B cell (primary cell): ENCODE measurements around the gene IKZF3. TPM values are rescaled to one million over a fixed set of nuclear protein-coding genes. Genes with fewer than 3 reads are reported as not detected.

Experiments used
- ATAC-seq: fragments of 200-7000 bp; cut with Tn5 transposase; one replicate; pipeline ENCODE4 v1.10.0; 2021; ENCODE audit warnings: low read depth, mild to moderate bottlenecking, moderate number of reproducible peaks, moderate library complexity
- CTCF ChIA-PET: fragments of 350-600 bp; sonication (Branson Sonifier 250); formaldehyde crosslinking; loops from one replicate; lab custom pipeline; 2021; ENCODE audit warnings: antibody characterized with exemption, inconsistent platforms; lab: Charles Lee
- POLR2A ChIA-PET: fragments of 350-600 bp; sonication (Branson Sonifier 250); formaldehyde crosslinking; loops from one replicate; lab custom pipeline; 2021; ENCODE audit warnings: antibody characterized with exemption; lab: Charles Lee
- DNase-seq: peaks from one replicate; pipeline ENCODE4 v3.0.0; 2013
- H2AFZ ChIP-seq: 2 replicates; pipeline ENCODE4 v1.6.1; 2012; ENCODE audit warnings: mild to moderate bottlenecking, low read depth, low read length; ENCODE audit not compliant: insufficient read depth, poor library complexity, severe bottlenecking
- H3K27ac ChIP-seq, 2 donors: 1 replicate in 1 of 2; 2 replicates in 1 of 2; pipeline ENCODE4 v1.5.1; 2012 to 2013; ENCODE audit warnings: low read length in 2 of 2, mild to moderate bottlenecking in 2 of 2, moderate library complexity in 1 of 2
- H3K27me3 ChIP-seq, 4 experiments: fragments of 200-600 bp in 1 of 4; sonication (generic) in 1 of 4; replicated peaks in 1 of 4; 1 replicate in 2 of 4; 2 replicates in 2 of 4; pipeline versions ENCODE4 v1.6.1 to v1.7.0; 2013 to 2016; ENCODE audit warnings: low read length in 3 of 4, mild to moderate bottlenecking in 2 of 4, mixed read lengths in 1 of 4, moderate library complexity in 1 of 4; ENCODE audit not compliant: insufficient read depth in 4 of 4, control insufficient read depth in 3 of 4; ENCODE audit errors: control extremely low read depth in 1 of 4
- H3K36me3 ChIP-seq, 2 experiments: replicated peaks in 1 of 2; 1 replicate in 1 of 2; 2 replicates in 1 of 2; pipeline versions ENCODE4 v1.6.1 to v1.7.1; 2013; ENCODE audit warnings: low read length in 1 of 2; ENCODE audit not compliant: insufficient read depth in 2 of 2, control insufficient read depth in 1 of 2; ENCODE audit errors: control extremely low read depth in 1 of 2, extremely low read depth in 1 of 2
- H3K4me1 ChIP-seq, 2 donors: fragments of 200-600 bp in 1 of 2; sonication (generic) in 1 of 2; 1 replicate in 1 of 2; 2 replicates in 1 of 2; pipeline versions ENCODE4 v1.5.1 to v1.6.1; 2013 to 2017; ENCODE audit warnings: low read length in 2 of 2; ENCODE audit not compliant: control insufficient read depth in 2 of 2, insufficient read depth in 2 of 2
- H3K4me2 ChIP-seq: replicated peaks from 2 replicates; pipeline ENCODE3; 2012; ENCODE audit warnings: mild to moderate bottlenecking, low read depth, low read length; ENCODE audit not compliant: poor library complexity, severe bottlenecking
- H3K4me3 ChIP-seq, 5 experiments: fragments of 200-600 bp in 1 of 5; sonication (generic) in 1 of 5; 1 replicate in 3 of 5; 2 replicates in 2 of 5; pipeline versions ENCODE4 v1.5.1 to v1.7.0; 2011 to 2016; ENCODE audit warnings: low read length in 4 of 5, mild to moderate bottlenecking in 4 of 5, low read depth in 2 of 5, control low read depth in 1 of 5, moderate library complexity in 1 of 5; ENCODE audit not compliant: insufficient read depth in 1 of 5; ENCODE audit errors: control extremely low read depth in 1 of 5, extremely low read depth in 1 of 5
- H3K79me2 ChIP-seq: fragments of 200-600 bp; sonication (generic); one replicate; pipeline ENCODE4 v1.6.0; 2016; ENCODE audit warnings: low read length; ENCODE audit not compliant: control insufficient read depth, insufficient read depth
- H3K9ac ChIP-seq: fragments of 200-600 bp; sonication (generic); 2 replicates; pipeline ENCODE4 v1.6.1; 2017; ENCODE audit warnings: mild to moderate bottlenecking, low read length, moderate library complexity
- H3K9me3 ChIP-seq, 3 donors: one replicate each; pipeline versions ENCODE4 v1.6.1 to v1.7.1; 2013; ENCODE audit warnings: low read length in 2 of 3; ENCODE audit not compliant: control insufficient read depth in 2 of 3, insufficient read depth in 1 of 3; ENCODE audit errors: control extremely low read depth in 1 of 3
- H4K20me1 ChIP-seq: 2 replicates; pipeline ENCODE4 v1.6.0; 2012; ENCODE audit warnings: mild to moderate bottlenecking, low read length; ENCODE audit not compliant: insufficient read depth, control insufficient read depth, poor library complexity, severe bottlenecking
- H3K27ac Mint-ChIP-seq: one replicate; pipeline ENCODE4 v1.8.0; 2021; ENCODE audit warnings: mixed read lengths
- H3K27me3 Mint-ChIP-seq: one replicate; pipeline ENCODE4 v1.8.0; 2021; ENCODE audit warnings: mixed read lengths
- H3K4me1 Mint-ChIP-seq: one replicate; pipeline ENCODE4 v1.8.0; 2021; ENCODE audit warnings: mixed read lengths
- H3K4me3 Mint-ChIP-seq: one replicate; pipeline ENCODE4 v1.8.0; 2021; ENCODE audit warnings: mixed read lengths
- H3K9me3 Mint-ChIP-seq: one replicate; pipeline ENCODE4 v1.8.0; 2022; ENCODE audit warnings: mixed read lengths; ENCODE audit not compliant: insufficient read depth
- EZH2 ChIP-seq: IDR thresholded peaks from 2 replicates; pipeline ENCODE4 v1.6.1; 2012; ENCODE audit warnings: borderline replicate concordance, low read depth, mild to moderate bottlenecking, moderate library complexity, low read length; ENCODE audit not compliant: insufficient read depth, poor library complexity, severe bottlenecking
- WGBS: methylation state at CpG from one replicate; pipeline ENCODE4 v1.1.5; 2013; ENCODE audit warnings: missing lambda C conversion rate; ENCODE audit not compliant: insufficient coverage; 5-methylcytosine and 5-hydroxymethylcytosine counted together
- intact Hi-C: fragments of 100-400 bp; cut with micrococcal nuclease; formaldehyde crosslinking; loops from one replicate; pipeline ENCODE4 v1.10.0; 2022
- polyA plus RNA-seq: library from polyadenylated mRNA; depleted of rRNA; stranded (reverse); fragments of >200 nt; gene quantifications from 2 replicates; pipeline ENCODE4 v1.2.3, GENCODE V29; 2012
- total RNA-seq, 2 donors: library from RNA; stranded (reverse); fragments of 120-200 nt in 1 of 2; gene quantifications; 1 replicate in 1 of 2; 2 replicates in 1 of 2; pipeline versions ENCODE4 v1.2.3 to v1.2.4, GENCODE V29; 2013 to 2022
- TF ChIP-seq, protein P1 (sequence below): fragments of 200-600 bp; IDR thresholded peaks from one replicate; pipeline ENCODE4 v1.8.0; 2022; ENCODE audit warnings: antibody characterized with exemption, mild to moderate bottlenecking

IKZF3 gene
- total and polyA plus RNA-seq, 2 donors (not counting 1 experiment from before 2014, with no cell fraction given), result 63.0 to 178 TPM

GRCh38 chr17:39709998-39710964, 153.8 kb downstream of the IKZF3 start:
- Histone ChIP-seq H3K9ac (no peak overlapping the region), H3K79me2 (no peaks in the 10 kb centered on the region), H4K20me1 (no peaks in the 10 kb centered on the region), H2AFZ (no peak overlapping the region), H3K4me3 (no peak overlapping the region), H3K36me3 (no peaks in the 10 kb centered on the region), H3K27ac (no peak overlapping the region), H3K4me1 (peaks cover 12 to 19% of the 10 kb centered on the region in 2 donors), H3K4me2 (no peak overlapping the region), H3K27me3 (no peaks in the 10 kb centered on the region), H3K9me3 (no peaks in the 10 kb centered on the region)
- no peaks in the 10 kb centered on the region for H3K9me3 Mint-ChIP-seq
- no peak for TF ChIP-seq EZH2
- TF ChIP-seq, protein P1, sequence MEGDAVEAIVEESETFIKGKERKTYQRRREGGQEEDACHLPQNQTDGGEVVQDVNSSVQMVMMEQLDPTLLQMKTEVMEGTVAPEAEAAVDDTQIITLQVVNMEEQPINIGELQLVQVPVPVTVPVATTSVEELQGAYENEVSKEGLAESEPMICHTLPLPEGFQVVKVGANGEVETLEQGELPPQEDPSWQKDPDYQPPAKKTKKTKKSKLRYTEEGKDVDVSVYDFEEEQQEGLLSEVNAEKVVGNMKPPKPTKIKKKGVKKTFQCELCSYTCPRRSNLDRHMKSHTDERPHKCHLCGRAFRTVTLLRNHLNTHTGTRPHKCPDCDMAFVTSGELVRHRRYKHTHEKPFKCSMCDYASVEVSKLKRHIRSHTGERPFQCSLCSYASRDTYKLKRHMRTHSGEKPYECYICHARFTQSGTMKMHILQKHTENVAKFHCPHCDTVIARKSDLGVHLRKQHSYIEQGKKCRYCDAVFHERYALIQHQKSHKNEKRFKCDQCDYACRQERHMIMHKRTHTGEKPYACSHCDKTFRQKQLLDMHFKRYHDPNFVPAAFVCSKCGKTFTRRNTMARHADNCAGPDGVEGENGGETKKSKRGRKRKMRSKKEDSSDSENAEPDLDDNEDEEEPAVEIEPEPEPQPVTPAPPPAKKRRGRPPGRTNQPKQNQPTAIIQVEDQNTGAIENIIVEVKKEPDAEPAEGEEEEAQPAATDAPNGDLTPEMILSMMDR, result no peak
- no peaks in the 10 kb centered on the region for H3K27me3 Mint-ChIP-seq
- POLR2A ChIA-PET, result no interaction called here
- no peak overlapping the region for H3K27ac Mint-ChIP-seq
- DNase-seq (no peak), ATAC-seq (no peak)
- H3K4me1 Mint-ChIP-seq, result peaks cover 9% of the 10 kb centered on the region
- CTCF ChIA-PET, result interaction anchor here (1.1 kb wide), 1 partner anchor 56 kb away, joined by 5 read pairs; no protein-coding TSS in a partner anchor
- intact Hi-C loops, result no loop called here
- H3K4me3 Mint-ChIP-seq, result no peak overlapping the region
- 94% methylated on average over 17 of the region's 20 CpGs for WGBS

DNA sequence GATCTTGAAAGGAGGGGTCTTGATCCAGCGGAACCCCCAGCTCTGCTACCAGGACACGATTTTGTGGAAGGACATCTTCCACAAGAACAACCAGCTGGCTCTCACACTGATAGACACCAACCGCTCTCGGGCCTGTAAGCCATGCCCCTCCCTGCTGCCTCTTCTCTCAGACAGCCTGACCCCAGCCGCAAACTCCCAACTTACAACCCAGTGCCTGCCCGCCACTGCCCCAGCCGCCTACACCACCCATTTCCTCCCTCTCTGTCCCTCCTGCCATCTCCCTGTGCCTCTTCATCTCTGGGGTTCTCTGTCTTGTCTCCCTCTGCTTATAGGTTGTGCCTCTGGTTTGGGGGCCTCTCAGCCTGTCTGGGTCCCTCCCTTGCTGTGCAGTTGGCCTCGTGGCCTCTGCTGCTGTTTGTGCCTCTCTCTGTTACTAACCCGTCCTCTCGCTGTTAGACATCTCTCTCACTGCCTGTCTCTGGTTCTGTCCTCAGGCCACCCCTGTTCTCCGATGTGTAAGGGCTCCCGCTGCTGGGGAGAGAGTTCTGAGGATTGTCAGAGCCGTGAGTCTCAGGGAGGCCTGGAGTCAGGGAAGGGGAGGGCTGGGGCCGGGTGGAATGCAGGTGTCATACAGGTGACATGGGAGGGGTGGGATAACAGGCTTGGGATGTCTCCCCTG, 154.7 kb downstream of the IKZF3 start:
- H3K4me1 Mint-ChIP-seq, result peaks cover 9% of the 10 kb centered on the region
- intact Hi-C loops, result no loop called here
- Histone ChIP-seq H3K27me3 (no peaks in the 10 kb centered on the region), H3K4me2 (no peak overlapping the region), H2AFZ (no peak overlapping the region), H3K27ac (no peak overlapping the region), H3K79me2 (no peaks in the 10 kb centered on the region), H3K9ac (no peak overlapping the region), H3K36me3 (no peaks in the 10 kb centered on the region), H4K20me1 (no peaks in the 10 kb centered on the region), H3K9me3 (no peaks in the 10 kb centered on the region), H3K4me1 (peaks cover 12 to 19% of the 10 kb centered on the region in 2 donors), H3K4me3 (no peak overlapping the region)
- ChIA-PET POLR2A (no interaction called here), CTCF (no interaction called here)
- H3K9me3 Mint-ChIP-seq, result no peaks in the 10 kb centered on the region
- DNase-seq (no peak), ATAC-seq (no peak)
- TF ChIP-seq EZH2, result no peak
- TF ChIP-seq, protein P1, result no peak
- no peak overlapping the region for H3K4me3 Mint-ChIP-seq
- no peak overlapping the region for H3K27ac Mint-ChIP-seq
- WGBS, result 65% methylated on average over 12 of the region's 14 CpGs
- no peaks in the 10 kb centered on the region for H3K27me3 Mint-ChIP-seq
